GM23248 (cell line): ENCODE measurements around the gene TNNT2.

ENCODE experiments used
- EZH2 ChIP-seq: fragments of 200-600 bp; sonication (generic); IDR thresholded peaks from 2 replicates; pipeline ENCODE4 v1.6.1; 2018; ENCODE audit warnings: antibody characterized with exemption, mild to moderate bottlenecking; ENCODE audit not compliant: insufficient read depth, poor library complexity, severe bottlenecking
- EZH2phosphoT487 ChIP-seq: fragments of 200-600 bp; sonication (generic); IDR thresholded peaks from 2 replicates; pipeline ENCODE4 v1.6.1; 2018; ENCODE audit warnings: antibody characterized with exemption, moderate library complexity, mild to moderate bottlenecking, low read depth; ENCODE audit not compliant: insufficient read depth

- TF ChIP-seq EZH2phosphoT487 (no peak), EZH2 (no peak)
These were observed 41.0 kb upstream of the TNNT2 start for GRCh38 chr1:201418461-201418860.
